PC-9 (cell line): ENCODE results near the gene SLC7A4.

ENCODE experiments used
- EZH2 ChIP-seq: fragments of 200-600 bp; sonication (generic); IDR thresholded peaks from 2 replicates; pipeline ENCODE4 v1.8.0; 2017; ENCODE audit warnings: antibody characterized with exemption, low read depth
- TF ChIP-seq, protein P1 (sequence below): fragments of 200-600 bp; sonication (generic); conservative IDR thresholded peaks from 2 replicates; pipeline ENCODE4 v1.6.1; 2017; ENCODE audit warnings: mixed run types, antibody characterized with exemption, mild to moderate bottlenecking, moderate library complexity

DNA sequence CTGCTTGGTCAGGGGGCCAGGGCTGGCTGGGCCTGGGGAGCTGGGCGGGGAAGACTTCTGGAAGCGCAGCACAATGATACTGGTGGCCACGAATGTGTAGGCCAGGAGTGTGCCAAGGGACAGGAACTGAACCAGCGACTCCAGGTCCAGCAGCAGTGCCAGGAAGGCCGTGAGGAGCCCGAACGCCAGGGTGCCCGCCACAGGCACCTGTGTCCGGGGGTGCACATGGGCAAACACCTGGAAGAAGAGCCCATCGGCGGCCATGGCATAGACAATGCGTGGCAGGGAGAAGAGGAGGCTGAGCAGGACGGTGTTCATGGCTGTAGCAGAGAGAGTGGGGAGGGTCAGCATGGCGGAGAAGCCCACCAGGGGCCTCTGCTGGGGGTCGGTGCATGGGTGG is 2.3 kb downstream of the SLC7A4 start:
- TF ChIP-seq, protein P1, sequence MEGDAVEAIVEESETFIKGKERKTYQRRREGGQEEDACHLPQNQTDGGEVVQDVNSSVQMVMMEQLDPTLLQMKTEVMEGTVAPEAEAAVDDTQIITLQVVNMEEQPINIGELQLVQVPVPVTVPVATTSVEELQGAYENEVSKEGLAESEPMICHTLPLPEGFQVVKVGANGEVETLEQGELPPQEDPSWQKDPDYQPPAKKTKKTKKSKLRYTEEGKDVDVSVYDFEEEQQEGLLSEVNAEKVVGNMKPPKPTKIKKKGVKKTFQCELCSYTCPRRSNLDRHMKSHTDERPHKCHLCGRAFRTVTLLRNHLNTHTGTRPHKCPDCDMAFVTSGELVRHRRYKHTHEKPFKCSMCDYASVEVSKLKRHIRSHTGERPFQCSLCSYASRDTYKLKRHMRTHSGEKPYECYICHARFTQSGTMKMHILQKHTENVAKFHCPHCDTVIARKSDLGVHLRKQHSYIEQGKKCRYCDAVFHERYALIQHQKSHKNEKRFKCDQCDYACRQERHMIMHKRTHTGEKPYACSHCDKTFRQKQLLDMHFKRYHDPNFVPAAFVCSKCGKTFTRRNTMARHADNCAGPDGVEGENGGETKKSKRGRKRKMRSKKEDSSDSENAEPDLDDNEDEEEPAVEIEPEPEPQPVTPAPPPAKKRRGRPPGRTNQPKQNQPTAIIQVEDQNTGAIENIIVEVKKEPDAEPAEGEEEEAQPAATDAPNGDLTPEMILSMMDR: no peak
- no peak for TF ChIP-seq EZH2
